ENCODE data around the gene KDM4E. TPM values are rescaled to one million over a fixed set of nuclear protein-coding genes. Genes with fewer than 3 reads are reported as not detected.
"Not testable (repeated sequence)": the region's sequence is repeated elsewhere in the genome, so short reads cannot be mapped to it uniquely, and the experiment has no call there.

Gene KDM4E
- total RNA-seq, 2 donors from 2014 or later = not detected

- Histone ChIP-seq H3K36me3 (no peaks in the 10 kb centered on the region), H3K9ac (ENCODE audit: low read depth in 2 of 2, low read length in 2 of 2) (no peak overlapping the region), H3K9me3 (no peaks in the 10 kb centered on the region), H3K27ac (no peak overlapping the region), H3K4me1 (no peaks in the 10 kb centered on the region), H3K4me3 (no peak overlapping the region), H3K27me3 (no peaks in the 10 kb centered on the region)
- TF ChIP-seq, protein P1, sequence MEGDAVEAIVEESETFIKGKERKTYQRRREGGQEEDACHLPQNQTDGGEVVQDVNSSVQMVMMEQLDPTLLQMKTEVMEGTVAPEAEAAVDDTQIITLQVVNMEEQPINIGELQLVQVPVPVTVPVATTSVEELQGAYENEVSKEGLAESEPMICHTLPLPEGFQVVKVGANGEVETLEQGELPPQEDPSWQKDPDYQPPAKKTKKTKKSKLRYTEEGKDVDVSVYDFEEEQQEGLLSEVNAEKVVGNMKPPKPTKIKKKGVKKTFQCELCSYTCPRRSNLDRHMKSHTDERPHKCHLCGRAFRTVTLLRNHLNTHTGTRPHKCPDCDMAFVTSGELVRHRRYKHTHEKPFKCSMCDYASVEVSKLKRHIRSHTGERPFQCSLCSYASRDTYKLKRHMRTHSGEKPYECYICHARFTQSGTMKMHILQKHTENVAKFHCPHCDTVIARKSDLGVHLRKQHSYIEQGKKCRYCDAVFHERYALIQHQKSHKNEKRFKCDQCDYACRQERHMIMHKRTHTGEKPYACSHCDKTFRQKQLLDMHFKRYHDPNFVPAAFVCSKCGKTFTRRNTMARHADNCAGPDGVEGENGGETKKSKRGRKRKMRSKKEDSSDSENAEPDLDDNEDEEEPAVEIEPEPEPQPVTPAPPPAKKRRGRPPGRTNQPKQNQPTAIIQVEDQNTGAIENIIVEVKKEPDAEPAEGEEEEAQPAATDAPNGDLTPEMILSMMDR (IDR thresholded peaks at IDR 0.05) = no peak
- intact Hi-C loops (cut with DNase I) = no loop called here
- no peak for DNase-seq
These were observed 10.8 kb upstream of the KDM4E start for GRCh38 chr11:95014184-95014821.

GRCh38 chr11:95016139-95016538 lies 8.9 kb upstream of the KDM4E start:
- no peaks in the 10 kb centered on the region for H3K4me1 ChIP-seq
- no peaks in the 10 kb centered on the region for H3K27me3 ChIP-seq
- no peak overlapping the region for H3K27ac ChIP-seq
- no peak overlapping the region for H3K9ac ChIP-seq (ENCODE audit: low read depth in 2 of 2, low read length in 2 of 2)
- H3K9me3 ChIP-seq = no peaks in the 10 kb centered on the region
- TF ChIP-seq, protein P1 (IDR thresholded peaks at IDR 0.05) = no peak
- no peak overlapping the region for H3K4me3 ChIP-seq
- H3K36me3 ChIP-seq = no peaks in the 10 kb centered on the region
- no peak for DNase-seq
- intact Hi-C loops (cut with DNase I) = no loop called here

GRCh38 chr11:95021468-95021867 lies 3.6 kb upstream of the KDM4E start:
- H3K9me3 ChIP-seq; H3K4me3 ChIP-seq; H3K27ac ChIP-seq; intact Hi-C loops (cut with DNase I); H3K4me1 ChIP-seq; H3K36me3 ChIP-seq; DNase-seq; H3K9ac ChIP-seq (ENCODE audit: low read depth in 2 of 2, low read length in 2 of 2); H3K27me3 ChIP-seq: not testable (repeated sequence)

- H3K9me3 ChIP-seq; H3K36me3 ChIP-seq; H3K27me3 ChIP-seq; H3K27ac ChIP-seq; H3K9ac ChIP-seq (ENCODE audit: low read depth in 2 of 2, low read length in 2 of 2); intact Hi-C loops (cut with DNase I); H3K4me3 ChIP-seq; DNase-seq; H3K4me1 ChIP-seq: not testable (repeated sequence)
These were observed 536 bp downstream of the KDM4E start for GRCh38 chr11:95025594-95025993.

GRCh38 chr11:95028357-95028756 lies 3.3 kb downstream of the KDM4E start:
- TF ChIP-seq, protein P1 (IDR thresholded peaks at IDR 0.05) = no peak
- Histone ChIP-seq H3K36me3 (no peaks in the 10 kb centered on the region), H3K4me3 (no peak overlapping the region), H3K4me1 (no peaks in the 10 kb centered on the region), H3K9me3 (no peaks in the 10 kb centered on the region), H3K9ac (ENCODE audit: low read depth in 2 of 2, low read length in 2 of 2) (no peak overlapping the region), H3K27me3 (no peaks in the 10 kb centered on the region), H3K27ac (no peak overlapping the region)
- DNase-seq = no peak
- intact Hi-C loops (cut with DNase I) = no loop called here

GRCh38 chr11:95033051-95033450 lies 8.0 kb downstream of the KDM4E start:
- Histone ChIP-seq H3K4me1 (no peaks in the 10 kb centered on the region), H3K27me3 (no peaks in the 10 kb centered on the region), H3K36me3 (no peaks in the 10 kb centered on the region), H3K9ac (ENCODE audit: low read depth in 2 of 2, low read length in 2 of 2) (no peak overlapping the region), H3K9me3 (no peaks in the 10 kb centered on the region), H3K4me3 (no peak overlapping the region), H3K27ac (no peak overlapping the region)
- TF ChIP-seq, protein P1 (IDR thresholded peaks at IDR 0.05) = no peak
- intact Hi-C loops (cut with DNase I) = no loop called here
- DNase-seq = no peak

Data from colonic mucosa (tissue), 4 donors.